ENCODE results near the gene KCNIP4.

DNA sequence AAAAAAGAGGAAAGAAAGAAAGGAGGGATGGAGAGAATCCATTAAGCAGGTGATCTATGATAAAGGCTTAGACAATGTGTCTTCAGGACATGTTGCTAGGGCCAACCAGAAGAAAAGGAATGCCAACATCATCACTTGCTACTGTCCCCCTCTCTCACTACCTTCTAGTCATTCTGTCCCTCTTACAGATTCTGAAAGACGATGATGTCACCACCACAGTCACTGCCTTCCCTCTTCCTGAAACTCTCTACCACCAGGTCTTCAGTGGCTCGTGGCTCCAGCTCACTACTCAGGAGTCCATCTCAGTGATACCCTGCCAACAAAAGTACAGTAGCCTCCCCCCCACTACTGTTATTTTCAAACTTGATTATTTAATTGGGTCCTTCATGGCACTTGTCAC, 64.0 kb downstream of the KCNIP4 start:
- no peak for TF ChIP-seq POLR2A (IDR thresholded peaks at IDR 0.05)
- TF ChIP-seq, protein P1, sequence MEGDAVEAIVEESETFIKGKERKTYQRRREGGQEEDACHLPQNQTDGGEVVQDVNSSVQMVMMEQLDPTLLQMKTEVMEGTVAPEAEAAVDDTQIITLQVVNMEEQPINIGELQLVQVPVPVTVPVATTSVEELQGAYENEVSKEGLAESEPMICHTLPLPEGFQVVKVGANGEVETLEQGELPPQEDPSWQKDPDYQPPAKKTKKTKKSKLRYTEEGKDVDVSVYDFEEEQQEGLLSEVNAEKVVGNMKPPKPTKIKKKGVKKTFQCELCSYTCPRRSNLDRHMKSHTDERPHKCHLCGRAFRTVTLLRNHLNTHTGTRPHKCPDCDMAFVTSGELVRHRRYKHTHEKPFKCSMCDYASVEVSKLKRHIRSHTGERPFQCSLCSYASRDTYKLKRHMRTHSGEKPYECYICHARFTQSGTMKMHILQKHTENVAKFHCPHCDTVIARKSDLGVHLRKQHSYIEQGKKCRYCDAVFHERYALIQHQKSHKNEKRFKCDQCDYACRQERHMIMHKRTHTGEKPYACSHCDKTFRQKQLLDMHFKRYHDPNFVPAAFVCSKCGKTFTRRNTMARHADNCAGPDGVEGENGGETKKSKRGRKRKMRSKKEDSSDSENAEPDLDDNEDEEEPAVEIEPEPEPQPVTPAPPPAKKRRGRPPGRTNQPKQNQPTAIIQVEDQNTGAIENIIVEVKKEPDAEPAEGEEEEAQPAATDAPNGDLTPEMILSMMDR (IDR thresholded peaks at IDR 0.05) = no peak
